Neural progenitor cell (in vitro differentiated cells): ENCODE data around the gene ITGA8. TPM values are rescaled to one million over a fixed set of nuclear protein-coding genes. Genes with fewer than 3 reads are reported as not detected.
"Not testable (repeated sequence)": the region's sequence is repeated elsewhere in the genome, so short reads cannot be mapped to it uniquely, and the experiment has no call there.

Source experiments
- DNase-seq: peaks from one replicate; pipeline ENCODE4 v3.0.0-alpha.2; 2016; ENCODE audit warnings: low spot score
- H2AFZ ChIP-seq: fragments of 200-600 bp; sonication (generic); replicated peaks from 2 replicates; pipeline ENCODE4 v1.6.1; 2016; ENCODE audit warnings: antibody characterized with exemption
- H3F3A ChIP-seq: fragments of 200-600 bp; sonication (generic); 2 replicates; pipeline ENCODE4 v1.6.1; 2016; ENCODE audit warnings: antibody characterized with exemption, low read depth
- H3K27ac ChIP-seq: fragments of 200-600 bp; sonication (generic); 2 replicates; pipeline ENCODE4 v1.5.1; 2016; ENCODE audit warnings: mild to moderate bottlenecking
- H3K27me3 ChIP-seq: fragments of 200-600 bp; sonication (generic); 2 replicates; pipeline ENCODE4 v1.6.1; 2016; ENCODE audit warnings: mild to moderate bottlenecking, moderate library complexity
- H3K36me3 ChIP-seq: fragments of 200-600 bp; sonication (generic); 2 replicates; pipeline ENCODE4 v1.5.1; 2016
- H3K4me1 ChIP-seq: fragments of 200-600 bp; sonication (generic); 2 replicates; pipeline ENCODE4 v1.6.1; 2016; ENCODE audit warnings: mixed run types
- H3K4me2 ChIP-seq: fragments of 200-600 bp; sonication (generic); 2 replicates; pipeline ENCODE4 v1.6.1; 2016
- H3K4me3 ChIP-seq: fragments of 200-600 bp; sonication (generic); 2 replicates; pipeline ENCODE4 v1.5.1; 2016
- H3K79me2 ChIP-seq: fragments of 200-600 bp; sonication (generic); 2 replicates; pipeline ENCODE4 v1.6.1; 2016; ENCODE audit warnings: low read depth
- H3K9ac ChIP-seq: fragments of 200-600 bp; sonication (generic); 2 replicates; pipeline ENCODE4 v1.6.1; 2016
- H3K9me3 ChIP-seq: fragments of 200-600 bp; sonication (generic); 2 replicates; pipeline ENCODE4 v1.5.1; 2016; ENCODE audit warnings: low read depth
- H4K20me1 ChIP-seq: fragments of 200-600 bp; sonication (generic); 2 replicates; pipeline ENCODE4 v1.6.1; 2016; ENCODE audit warnings: low read depth
- H3K27ac Mint-ChIP-seq: 3 replicates; pipeline ENCODE4 v1.8.0; 2021; ENCODE audit warnings: mixed read lengths
- H3K27me3 Mint-ChIP-seq: 2 replicates; pipeline ENCODE4 v1.8.0; 2022; ENCODE audit warnings: low read depth, mild to moderate bottlenecking, inconsistent platforms, moderate library complexity, mixed read lengths; ENCODE audit not compliant: insufficient read depth
- H3K36me3 Mint-ChIP-seq: 3 replicates; pipeline ENCODE4 v1.8.0; 2021; ENCODE audit warnings: mixed read lengths
- H3K4me1 Mint-ChIP-seq: 3 replicates; pipeline ENCODE4 v1.8.0; 2021; ENCODE audit warnings: mixed read lengths
- H3K4me3 Mint-ChIP-seq: 3 replicates; pipeline ENCODE4 v1.8.0; 2021; ENCODE audit warnings: mild to moderate bottlenecking, moderate library complexity, mixed read lengths
- H3K9me3 Mint-ChIP-seq: 3 replicates; pipeline ENCODE4 v1.8.0; 2020; ENCODE audit warnings: mixed read lengths
- CTCF ChIP-seq: fragments of 200-600 bp; sonication (generic); IDR thresholded peaks from 2 replicates; pipeline ENCODE4 v1.5.1; 2017; ENCODE audit warnings: antibody characterized with exemption, mild to moderate bottlenecking
- EZH2 ChIP-seq: fragments of 200-600 bp; sonication (generic); IDR thresholded peaks from 2 replicates; pipeline ENCODE4 v1.6.1; 2017; ENCODE audit warnings: antibody characterized with exemption, mild to moderate bottlenecking, moderate library complexity
- EZH2phosphoT487 ChIP-seq: fragments of 200-600 bp; sonication (generic); IDR thresholded peaks from 2 replicates; pipeline ENCODE4 v1.6.1; 2017; ENCODE audit warnings: antibody characterized with exemption
- total RNA-seq: library from RNA; depleted of rRNA; stranded (reverse); fragments of >200 nt; gene quantifications from 2 replicates; pipeline ENCODE4 v1.2.3, GENCODE V29; 2015; ENCODE audit warnings: low replicate concordance

The ITGA8 gene
- total RNA-seq, 1 donor from 2014 or later, result 0.15 TPM

DNA sequence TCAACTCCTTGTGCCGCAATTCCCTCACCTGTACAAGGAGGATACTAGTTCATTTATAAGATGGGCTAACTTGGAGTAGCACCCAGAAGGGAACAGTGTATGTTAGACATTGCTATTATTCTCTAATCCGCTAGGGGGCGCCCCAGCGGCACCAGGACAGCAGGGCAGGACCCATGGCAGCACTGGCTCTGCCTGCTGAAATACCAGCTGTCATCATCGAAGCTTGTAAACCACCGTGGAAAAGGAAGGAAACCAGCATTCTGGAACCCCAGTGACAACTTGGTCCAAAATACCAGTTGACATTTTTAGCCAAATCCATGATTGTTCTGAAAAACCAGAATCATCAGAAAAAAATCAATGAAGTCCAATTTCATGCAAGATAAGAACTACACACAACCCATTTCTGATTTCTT lies 134.4 kb downstream of the ITGA8 start:
- Mint-ChIP-seq H3K36me3 (no peaks in the 10 kb centered on the region), H3K27ac (no peak overlapping the region), H3K9me3 (peaks cover under 1% of the 10 kb centered on the region), H3K4me1 (no peaks in the 10 kb centered on the region), H3K27me3 (peaks cover 5% of the 10 kb centered on the region), H3K4me3 (no peak overlapping the region)
- H3K9me3 ChIP-seq, result no peaks in the 10 kb centered on the region
- TF ChIP-seq EZH2 (no peak), CTCF (peak; percentile 99)
- no peaks in the 10 kb centered on the region for H4K20me1 ChIP-seq
- H3K4me2 ChIP-seq, result no peak overlapping the region
- DNase-seq, result peak; percentile 83
- H2AFZ ChIP-seq, result peak overlapping the region; percentile 37
- no peak overlapping the region for H3K27ac ChIP-seq
- H3F3A ChIP-seq, result no peaks in the 10 kb centered on the region
- H3K4me3 ChIP-seq, result no peak overlapping the region
- H3K27me3 ChIP-seq, result no peaks in the 10 kb centered on the region
- no peaks in the 10 kb centered on the region for H3K79me2 ChIP-seq
- no peaks in the 10 kb centered on the region for H3K4me1 ChIP-seq
- no peaks in the 10 kb centered on the region for H3K36me3 ChIP-seq
- H3K9ac ChIP-seq, result no peak overlapping the region

- H3K27ac Mint-ChIP-seq, H3K27me3 ChIP-seq, H3K27me3 Mint-ChIP-seq: not testable (repeated sequence)
Observed at GRCh38 chr10:15582972-15583371, 136.8 kb downstream of the ITGA8 start.

GRCh38 chr10:15579605-15580004 lies 140.1 kb downstream of the ITGA8 start:
- peaks cover 17% of the 10 kb centered on the region for H3K27me3 ChIP-seq
- H3K9ac ChIP-seq, result no peak overlapping the region
- H3K9me3 ChIP-seq, result no peaks in the 10 kb centered on the region
- no peaks in the 10 kb centered on the region for H3K36me3 ChIP-seq
- no peak for DNase-seq
- H3K27ac ChIP-seq, result no peak overlapping the region
- H3F3A ChIP-seq, result no peaks in the 10 kb centered on the region
- no peak overlapping the region for H3K4me2 ChIP-seq
- Mint-ChIP-seq H3K36me3 (no peaks in the 10 kb centered on the region), H3K27me3 (peaks cover 3% of the 10 kb centered on the region), H3K9me3 (peaks cover 3% of the 10 kb centered on the region), H3K4me1 (no peaks in the 10 kb centered on the region), H3K4me3 (no peak overlapping the region), H3K27ac (no peak overlapping the region)
- H4K20me1 ChIP-seq, result no peaks in the 10 kb centered on the region
- TF ChIP-seq CTCF (no peak), EZH2 (no peak), EZH2phosphoT487 (no peak)
- H3K79me2 ChIP-seq, result no peaks in the 10 kb centered on the region
- no peak overlapping the region for H3K4me3 ChIP-seq
- H2AFZ ChIP-seq, result no peak overlapping the region
- no peaks in the 10 kb centered on the region for H3K4me1 ChIP-seq

More at GRCh38 chr10:15582972-15583371, 136.8 kb downstream of the ITGA8 start:
- not testable (repeated sequence) for H3K4me2 ChIP-seq, H3K4me1 ChIP-seq, H3K4me3 ChIP-seq, H3K36me3 Mint-ChIP-seq, H3K36me3 ChIP-seq, H3K4me3 Mint-ChIP-seq, H2AFZ ChIP-seq, H3K9me3 ChIP-seq, H3K79me2 ChIP-seq, H3K27ac ChIP-seq, H3K9me3 Mint-ChIP-seq, H3K9ac ChIP-seq, H3K4me1 Mint-ChIP-seq, DNase-seq, H3F3A ChIP-seq, H4K20me1 ChIP-seq

DNA sequence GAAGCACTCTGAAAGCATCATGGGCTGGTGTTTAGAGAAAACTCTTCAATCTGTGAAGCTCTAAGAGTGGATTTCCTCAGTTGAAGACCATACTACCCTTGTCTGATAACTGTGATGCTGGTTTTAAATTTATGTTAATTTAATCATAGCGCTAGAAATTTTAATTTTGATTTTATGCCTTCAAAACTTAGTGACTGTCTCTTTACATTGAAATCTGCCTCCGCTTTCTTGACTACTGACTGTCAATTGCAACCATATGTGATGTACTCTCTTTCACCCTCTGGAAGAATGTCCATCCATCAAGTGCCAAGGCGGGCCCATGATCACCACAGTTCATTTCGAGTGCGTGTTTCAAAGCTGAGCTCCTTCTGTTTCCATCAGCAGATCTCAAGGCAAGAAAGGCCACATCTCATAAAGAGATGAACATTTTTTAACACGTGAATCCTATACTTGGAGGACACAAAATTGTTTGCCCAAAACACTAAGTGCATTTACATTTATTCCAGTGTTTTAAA lies 147.1 kb downstream of the ITGA8 start:
- H2AFZ ChIP-seq, result no peak overlapping the region
- no peak for DNase-seq
- TF ChIP-seq CTCF (no peak), EZH2phosphoT487 (no peak), EZH2 (no peak)
- H3F3A ChIP-seq, result no peaks in the 10 kb centered on the region
- H3K27ac Mint-ChIP-seq, result no peak overlapping the region
- no peaks in the 10 kb centered on the region for H3K36me3 ChIP-seq
- peaks cover 6% of the 10 kb centered on the region for H3K4me1 ChIP-seq
- no peaks in the 10 kb centered on the region for H3K9me3 Mint-ChIP-seq
- no peak overlapping the region for H3K4me3 ChIP-seq
- peaks cover 10% of the 10 kb centered on the region for H3K27me3 ChIP-seq
- peaks cover 5% of the 10 kb centered on the region for H3K4me1 Mint-ChIP-seq
- no peaks in the 10 kb centered on the region for H4K20me1 ChIP-seq
- no peak overlapping the region for H3K4me2 ChIP-seq
- H3K79me2 ChIP-seq, result no peaks in the 10 kb centered on the region
- no peak overlapping the region for H3K27ac ChIP-seq
- no peaks in the 10 kb centered on the region for H3K27me3 Mint-ChIP-seq
- H3K36me3 Mint-ChIP-seq, result no peaks in the 10 kb centered on the region
- H3K9ac ChIP-seq, result no peak overlapping the region
- H3K4me3 Mint-ChIP-seq, result no peak overlapping the region
- no peaks in the 10 kb centered on the region for H3K9me3 ChIP-seq
